ENCODE results near the gene KLHL28. TPM values are rescaled to one million over a fixed set of nuclear protein-coding genes. Genes with fewer than 3 reads are reported as not detected.
"Not testable (repeated sequence)": the region's sequence is repeated elsewhere in the genome, so short reads cannot be mapped to it uniquely, and the experiment has no call there.

The KLHL28 gene
- total RNA-seq, 1 experiment from 2014 or later: 4.5 TPM

- DNase-seq (ENCODE audit: low read depth): no peak
These were observed 65.3 kb downstream of the KLHL28 start for GRCh38 chr14:44896275-44897040.

DNA sequence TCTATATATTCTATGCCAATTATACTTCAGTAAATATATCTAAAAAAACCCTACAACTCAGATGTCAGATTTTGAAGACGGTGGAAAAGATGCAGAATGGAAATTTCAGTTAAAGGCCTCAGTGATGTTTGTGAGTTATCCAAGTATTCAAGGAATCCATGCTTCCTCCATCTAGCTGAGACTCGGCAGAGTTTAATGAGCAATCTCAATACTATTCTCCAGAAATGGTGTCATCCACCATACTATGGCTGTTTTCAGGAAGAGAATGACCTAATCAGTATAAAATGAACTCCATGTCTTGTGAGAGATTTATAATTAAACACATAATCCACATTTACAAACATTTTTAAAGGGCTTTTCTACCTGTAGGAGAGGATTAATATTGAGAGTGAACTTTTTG lies 66.0 kb downstream of the KLHL28 start:
- DNase-seq (ENCODE audit: low read depth): peak; percentile 16

- DNase-seq (ENCODE audit: low read depth): no peak
These were observed 68.2 kb downstream of the KLHL28 start for GRCh38 chr14:44893535-44893934.

GRCh38 chr14:44891726-44892372 lies 69.9 kb downstream of the KLHL28 start:
- not testable (repeated sequence) for DNase-seq (ENCODE audit: low read depth)

GRCh38 chr14:44889595-44890471 lies 71.9 kb downstream of the KLHL28 start:
- no peak for DNase-seq (ENCODE audit: low read depth)

- no peak for DNase-seq (ENCODE audit: low read depth)
These were observed 74.2 kb downstream of the KLHL28 start for GRCh38 chr14:44887596-44887955.

GRCh38 chr14:44886860-44887595 lies 74.7 kb downstream of the KLHL28 start:
- DNase-seq (ENCODE audit: low read depth): no peak

- no peak for DNase-seq (ENCODE audit: low read depth)
These were observed 81.0 kb downstream of the KLHL28 start for GRCh38 chr14:44880791-44881190.

Other genes with a start within 250 kb of the KLHL28 start
- gene TOGARAM1, start 243 bp upstream of the KLHL28 start, total RNA-seq (2014; rRNA removed): 18.1 and 20.7 TPM in 2 replicates
- gene PRPF39, start 122.2 kb upstream of the KLHL28 start, total RNA-seq (2014; rRNA removed): 23.9 and 26.1 TPM in 2 replicates
- 45.9 and 59.0 TPM in 2 replicates for gene FKBP3, start 172.5 kb upstream of the KLHL28 start, total RNA-seq (2014; rRNA removed)
- 11.5 and 11.9 TPM in 2 replicates for gene FANCM, start 174.0 kb upstream of the KLHL28 start, total RNA-seq (2014; rRNA removed)